Fibroblast of villous mesenchyme (primary cell): ENCODE measurements around the gene ENAH. TPM values are rescaled to one million over a fixed set of nuclear protein-coding genes. Genes with fewer than 3 reads are reported as not detected.
A peak's percentile ranks its signal among the peaks of the same experiment; 100 is the strongest.

ENCODE experiments used
- DNase-seq: peaks from one replicate; pipeline ENCODE4 v3.0.0-alpha.2; 2010; ENCODE audit warnings: low read depth
- H3K4me3 ChIP-seq: 2 replicates; pipeline ENCODE4 v1.5.1; 2011; ENCODE audit warnings: low read depth, mild to moderate bottlenecking, low read length
- CTCF ChIP-seq: IDR thresholded peaks from 2 replicates; pipeline ENCODE4 v1.5.1; 2012; ENCODE audit warnings: low read depth, mild to moderate bottlenecking, low read length; ENCODE audit not compliant: insufficient read depth
- total RNA-seq: library from RNA; depleted of rRNA; stranded (reverse); fragments of >200 nt; gene quantifications from 2 replicates; pipeline ENCODE4 v1.2.3, GENCODE V29; 2012

Gene ENAH
- total RNA-seq, 1 donor = 135 TPM

GRCh38 chr1:225454733-225455132 lies 198.2 kb downstream of the ENAH start:
- peak; percentile 75 for DNase-seq
- TF ChIP-seq CTCF = no peak
- H3K4me3 ChIP-seq = no peak overlapping the region

GRCh38 chr1:225453797-225454648 lies 198.9 kb downstream of the ENAH start:
- peak; percentile 70 for DNase-seq
- H3K4me3 ChIP-seq = no peak overlapping the region
- TF ChIP-seq CTCF = no peak

- no peak for TF ChIP-seq CTCF
Measured at GRCh38 chr1:225451840-225452515, 200.9 kb downstream of the ENAH start.

GRCh38 chr1:225451340-225451739 lies 201.6 kb downstream of the ENAH start:
- DNase-seq = no peak
- H3K4me3 ChIP-seq = no peak overlapping the region
- TF ChIP-seq CTCF = no peak

More at GRCh38 chr1:225451840-225452515, 200.9 kb downstream of the ENAH start:
- H3K4me3 ChIP-seq = no peak overlapping the region
- no peak for DNase-seq

- DNase-seq = no peak
- H3K4me3 ChIP-seq = no peak overlapping the region
- TF ChIP-seq CTCF = no peak
Measured at GRCh38 chr1:225450491-225451191, 202.3 kb downstream of the ENAH start.

- no peak for TF ChIP-seq CTCF
- no peak for DNase-seq
- no peak overlapping the region for H3K4me3 ChIP-seq
Measured at GRCh38 chr1:225449774-225450173, 203.1 kb downstream of the ENAH start.
